RPMI8226 (cell line): Measurements from ENCODE around the gene ACOX2.

Experiments
- DNase-seq: peaks from one replicate; pipeline ENCODE4 v3.0.0-alpha.2; 2015

ACOX2 gene

DNA sequence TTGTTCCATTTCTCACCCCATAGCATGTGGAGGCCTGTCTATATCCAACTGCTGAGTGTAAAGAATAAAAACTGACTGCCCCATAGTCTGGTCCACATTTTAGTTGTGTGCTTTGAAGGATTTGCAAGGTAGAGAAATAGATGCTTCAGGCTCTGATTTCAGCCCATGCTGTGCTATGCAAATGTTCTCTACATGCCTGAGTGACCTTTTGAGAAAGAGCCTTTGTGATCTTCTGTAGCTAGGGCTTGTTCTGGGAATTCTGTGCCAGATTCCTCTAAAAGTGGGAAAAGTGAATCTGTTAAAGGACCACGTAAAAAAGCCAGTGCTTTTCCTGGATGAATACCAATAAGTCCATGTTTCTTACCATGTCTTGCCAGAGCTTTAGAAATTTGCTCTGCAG is 39.9 kb downstream of the ACOX2 start:
- no peak for DNase-seq

DNA sequence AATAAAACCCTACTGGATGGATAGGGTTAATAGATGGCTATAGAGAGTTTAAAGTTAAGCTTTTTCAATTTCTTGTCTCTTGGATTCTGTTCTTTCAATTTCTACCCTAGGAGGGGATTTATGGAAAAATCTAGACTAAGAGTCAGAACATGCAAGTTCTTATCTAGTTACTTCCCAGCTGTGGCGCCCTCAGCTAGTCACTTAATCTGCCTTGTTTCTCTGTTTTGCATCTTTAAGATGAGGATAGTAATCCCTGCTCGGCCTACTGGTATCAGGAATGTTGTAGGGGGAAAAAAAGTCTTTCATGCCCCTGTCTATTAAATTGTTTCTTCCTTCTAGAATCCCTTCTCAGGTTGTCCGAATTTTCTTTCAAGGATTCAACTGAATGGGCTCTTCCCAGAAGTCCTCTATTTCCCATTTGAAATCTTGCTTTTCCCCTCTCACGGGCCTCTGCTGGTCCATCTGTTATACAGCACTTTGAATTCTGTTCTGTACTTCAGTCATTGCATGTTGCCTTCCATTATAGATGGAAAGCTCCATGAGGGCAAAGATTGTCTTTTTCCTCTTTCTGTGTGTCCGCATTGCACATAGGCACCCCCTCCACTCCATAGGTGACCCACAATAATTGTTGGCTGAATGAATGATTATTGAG is 40.7 kb downstream of the ACOX2 start:
- DNase-seq, result no peak

DNA sequence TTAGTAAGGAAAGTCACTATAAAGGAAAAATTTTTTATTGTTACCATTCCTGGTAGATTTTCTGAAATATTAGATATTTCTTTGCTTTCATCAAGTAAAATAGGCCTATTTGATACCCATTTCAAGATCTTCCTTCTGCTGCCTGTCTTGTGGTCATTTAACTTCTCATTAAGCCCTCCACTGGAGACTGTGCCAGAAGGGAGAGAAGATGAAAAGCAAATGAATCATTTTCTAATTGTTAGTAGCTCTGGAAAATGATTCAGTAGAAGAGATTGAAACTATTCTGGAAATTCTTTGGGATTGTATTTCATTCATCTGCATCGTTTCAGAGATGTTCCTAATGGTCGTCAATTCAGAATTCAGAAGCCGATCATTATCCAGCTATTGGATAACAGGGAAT is 41.9 kb downstream of the ACOX2 start:
- DNase-seq, result no peak

DNA sequence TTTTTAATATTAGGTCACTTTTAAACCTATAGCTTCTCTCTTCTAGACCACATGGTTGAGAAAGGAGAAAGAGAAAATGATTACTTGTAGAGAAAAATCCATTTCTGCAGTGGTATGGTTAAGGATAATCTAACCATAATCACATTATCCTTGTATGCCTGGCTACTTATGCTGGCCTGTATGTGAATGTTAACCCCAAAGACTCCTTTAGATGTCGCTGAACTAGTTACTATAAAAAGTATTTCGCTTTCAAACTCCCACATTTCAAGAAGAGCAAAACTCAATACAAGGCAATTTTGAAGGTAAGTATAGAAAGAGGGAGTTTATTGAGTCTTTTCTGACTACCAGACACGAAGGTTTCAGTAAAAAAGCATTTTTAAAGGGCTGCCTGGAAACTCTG is 42.9 kb downstream of the ACOX2 start:
- DNase-seq, result no peak

DNA sequence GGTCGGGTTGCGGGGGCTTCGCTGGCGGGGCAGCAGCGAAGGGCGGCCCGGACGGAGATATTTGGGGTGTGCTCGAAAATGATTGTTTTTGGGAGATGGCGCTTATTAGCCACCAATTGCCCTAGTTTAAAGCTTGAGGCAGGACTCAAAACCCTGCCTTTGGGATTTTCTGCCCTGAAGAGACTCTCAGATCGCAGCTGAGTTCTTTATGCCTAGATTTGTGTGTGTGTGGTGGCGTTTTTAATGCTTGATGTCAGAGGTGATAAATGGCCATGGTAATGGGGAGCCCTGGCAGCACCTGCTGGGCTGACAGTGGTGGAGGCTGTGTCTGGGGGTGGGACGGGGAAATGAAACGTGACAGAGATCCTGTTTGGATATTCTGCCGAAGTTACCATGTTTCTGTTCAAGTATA is 44.5 kb downstream of the ACOX2 start:
- DNase-seq, result peak; percentile 50

DNA sequence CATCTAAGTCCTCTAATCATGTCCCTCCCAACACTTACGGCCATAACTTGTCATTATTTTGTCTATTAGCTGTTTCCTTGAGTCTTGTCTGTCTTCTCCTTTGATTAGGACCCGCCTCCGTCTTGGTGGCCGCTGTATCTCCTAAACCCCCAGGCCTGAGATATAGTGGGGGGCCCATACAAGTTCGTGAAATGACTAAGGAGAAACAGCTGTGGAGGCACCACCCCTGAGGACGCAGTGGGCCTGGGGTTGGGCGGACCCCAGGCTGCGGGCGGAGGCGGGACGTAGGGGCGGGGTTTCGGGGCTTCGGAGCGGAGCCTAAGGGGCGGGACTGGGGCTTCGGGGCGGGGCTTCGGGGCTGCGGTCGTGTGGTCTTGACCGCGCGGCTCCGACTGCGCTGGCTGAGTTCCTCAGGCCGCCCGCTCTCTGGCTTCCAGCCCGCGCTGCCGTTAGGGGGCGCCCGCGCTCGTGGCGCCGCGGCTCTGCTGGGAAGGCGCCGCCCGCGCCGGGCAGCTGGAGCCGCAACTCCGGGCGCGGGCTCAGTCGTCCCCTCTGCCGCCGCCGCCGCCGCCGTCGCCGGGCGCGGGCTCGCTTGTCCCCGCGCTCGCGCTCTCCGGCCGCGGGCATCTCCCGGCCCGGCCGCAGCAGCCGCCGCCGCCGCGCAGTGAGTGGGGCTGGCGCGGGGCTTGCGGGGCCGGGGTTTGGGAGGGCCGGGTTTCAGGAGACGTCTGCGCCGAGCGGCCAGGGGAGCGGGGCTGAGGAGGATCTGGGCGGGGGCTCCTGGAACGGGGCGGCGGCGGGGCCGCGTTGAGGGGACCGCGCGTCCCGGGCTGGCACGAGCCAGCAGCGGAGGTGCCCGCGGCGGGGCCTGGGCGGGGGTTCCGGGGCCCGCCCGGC is 45.2 kb downstream of the ACOX2 start, which contains the start of gene KCTD6:
Gene KCTD6 (plus strand): TSS at position 591 of the 897 bp plus-strand sequence. CDS start 6,660 bp downstream, outside the sequence.
- DNase-seq, result peak; percentile 94

DNA sequence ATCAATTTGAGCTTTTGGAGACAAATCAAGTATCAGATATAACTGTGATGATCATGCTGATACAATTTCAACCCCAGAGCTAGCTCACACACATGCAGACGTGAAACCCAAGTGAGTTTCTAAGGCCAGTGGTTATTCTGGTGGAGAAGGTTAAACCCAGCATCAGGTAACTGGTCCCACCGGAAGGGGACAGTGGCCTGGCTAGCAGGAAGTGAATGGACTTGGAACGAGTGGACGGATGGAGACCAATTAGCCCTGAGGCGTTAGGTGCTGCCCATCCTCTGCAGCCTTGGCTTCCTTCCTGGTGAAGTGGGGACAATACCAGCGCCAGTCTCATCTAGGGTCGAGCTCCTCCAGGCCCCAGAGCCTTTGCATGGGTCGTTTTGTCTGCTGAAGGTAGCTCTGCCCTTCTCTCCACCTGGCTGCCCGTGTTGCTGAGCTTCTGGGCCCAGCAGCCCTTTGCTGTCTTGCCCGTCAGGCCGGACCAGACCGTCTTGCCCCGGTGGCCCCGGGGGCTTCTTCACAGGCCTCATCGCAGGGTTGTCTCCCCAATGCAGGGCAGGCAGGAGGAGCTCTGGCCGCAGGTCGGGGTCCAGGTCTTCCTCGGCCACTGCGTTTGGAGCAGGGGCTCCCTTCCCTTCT is 46.0 kb downstream of the ACOX2 start:
- no peak for DNase-seq

DNA sequence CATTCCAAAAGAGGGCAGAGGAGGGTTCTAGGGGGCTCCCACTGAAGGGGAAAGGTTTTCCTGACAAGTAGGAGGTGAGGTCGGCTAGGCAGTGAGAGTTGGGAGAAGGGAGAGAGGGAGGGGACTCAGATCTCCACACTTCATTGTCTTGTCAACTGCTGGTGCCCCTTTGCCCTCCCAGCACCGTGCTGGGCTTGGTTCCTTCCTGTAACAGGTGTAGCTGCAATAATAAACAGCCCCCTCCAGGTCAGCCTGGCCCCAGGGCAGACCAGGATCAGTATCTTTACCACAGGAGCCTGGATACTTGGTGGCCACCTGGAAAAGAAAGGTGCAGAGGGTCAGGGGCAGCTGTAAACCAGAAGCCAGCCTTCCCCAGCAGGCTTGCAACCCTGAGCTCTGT is 48.0 kb downstream of the ACOX2 start:
- DNase-seq, result no peak

DNA sequence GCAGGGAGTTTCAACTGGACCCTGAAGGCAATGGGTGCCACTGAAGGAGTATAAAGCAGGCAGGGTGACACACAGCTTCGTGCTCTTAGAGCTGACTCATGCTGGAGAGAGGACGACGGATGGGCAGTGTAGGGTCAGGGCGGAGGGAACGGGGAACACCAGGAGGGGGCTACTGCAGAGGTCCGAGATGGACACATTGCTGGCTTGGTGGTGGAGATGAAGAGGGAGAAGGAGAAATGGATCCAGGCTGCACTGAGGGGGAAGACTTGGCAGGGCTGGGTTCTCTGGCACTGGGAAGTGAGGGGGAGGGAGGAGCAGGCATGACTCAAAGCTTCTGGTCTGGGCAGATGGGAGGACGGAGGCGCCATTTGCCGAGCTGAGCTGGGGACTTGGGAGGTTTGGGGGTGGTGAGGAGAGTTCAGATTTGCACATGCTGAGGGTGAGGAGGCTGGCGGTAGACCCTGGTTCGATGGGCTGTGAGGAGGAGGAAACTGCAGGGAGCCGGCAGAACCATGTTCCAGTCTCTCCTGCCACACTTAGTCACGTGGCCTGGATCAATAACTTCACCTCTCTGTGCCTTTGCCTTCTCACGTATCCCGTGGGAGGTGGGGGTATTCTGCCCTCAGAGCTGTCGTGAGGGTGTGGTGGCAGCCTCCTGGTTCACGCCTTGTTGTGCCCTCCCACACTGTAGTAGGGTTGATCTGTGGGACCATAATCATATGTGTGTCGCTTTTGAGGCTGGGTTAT is 49.7 kb downstream of the ACOX2 start:
- no peak for DNase-seq

DNA sequence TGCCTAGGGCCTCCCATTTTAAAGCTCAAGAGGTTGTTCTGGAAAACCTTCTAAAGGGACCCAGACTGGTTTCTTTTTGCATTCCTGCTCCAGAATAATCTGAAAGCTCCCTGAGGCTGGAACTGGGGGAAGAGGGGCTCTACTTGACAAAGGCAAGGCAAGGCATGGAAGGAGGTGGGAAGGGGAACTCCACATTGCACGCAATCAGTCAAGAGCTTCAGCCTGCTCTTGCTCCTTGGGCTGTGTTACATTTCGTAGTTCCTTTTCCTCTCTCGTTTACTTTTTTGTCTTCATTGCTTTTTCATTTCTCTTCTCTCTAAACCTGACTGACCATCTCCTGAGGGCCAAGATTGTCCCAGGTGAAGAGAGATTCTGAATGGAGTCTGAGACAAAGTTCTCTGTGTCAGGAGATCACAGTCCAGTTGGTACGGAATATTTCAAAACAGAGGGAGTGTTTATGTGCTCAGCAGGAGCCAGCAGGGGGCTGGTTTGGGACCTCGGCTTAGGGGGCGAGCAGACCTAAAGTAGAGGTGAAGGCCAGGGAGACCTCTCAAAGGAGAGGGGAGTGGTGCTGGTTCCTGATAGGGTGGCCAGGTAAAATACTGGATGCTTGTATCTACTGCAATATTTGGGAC is 51.1 kb downstream of the ACOX2 start:
- DNase-seq, result no peak

DNA sequence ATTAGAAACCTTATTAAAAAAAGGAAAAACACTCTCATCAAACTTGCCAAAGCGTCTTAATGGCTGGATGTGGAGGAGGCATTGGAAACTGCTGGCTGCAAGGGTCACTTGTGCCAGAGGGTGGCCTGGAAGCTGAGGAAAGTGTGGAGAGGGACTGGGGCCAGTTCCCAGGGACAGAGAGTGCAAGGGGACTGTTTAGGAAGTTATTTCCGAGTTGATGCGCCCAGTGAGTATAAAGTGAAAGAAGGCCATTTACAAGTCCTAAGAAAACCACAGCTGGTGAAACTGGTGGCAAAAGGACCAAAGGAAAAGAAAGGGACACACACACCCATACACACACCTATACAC is 52.3 kb downstream of the ACOX2 start:
- no peak for DNase-seq

DNA sequence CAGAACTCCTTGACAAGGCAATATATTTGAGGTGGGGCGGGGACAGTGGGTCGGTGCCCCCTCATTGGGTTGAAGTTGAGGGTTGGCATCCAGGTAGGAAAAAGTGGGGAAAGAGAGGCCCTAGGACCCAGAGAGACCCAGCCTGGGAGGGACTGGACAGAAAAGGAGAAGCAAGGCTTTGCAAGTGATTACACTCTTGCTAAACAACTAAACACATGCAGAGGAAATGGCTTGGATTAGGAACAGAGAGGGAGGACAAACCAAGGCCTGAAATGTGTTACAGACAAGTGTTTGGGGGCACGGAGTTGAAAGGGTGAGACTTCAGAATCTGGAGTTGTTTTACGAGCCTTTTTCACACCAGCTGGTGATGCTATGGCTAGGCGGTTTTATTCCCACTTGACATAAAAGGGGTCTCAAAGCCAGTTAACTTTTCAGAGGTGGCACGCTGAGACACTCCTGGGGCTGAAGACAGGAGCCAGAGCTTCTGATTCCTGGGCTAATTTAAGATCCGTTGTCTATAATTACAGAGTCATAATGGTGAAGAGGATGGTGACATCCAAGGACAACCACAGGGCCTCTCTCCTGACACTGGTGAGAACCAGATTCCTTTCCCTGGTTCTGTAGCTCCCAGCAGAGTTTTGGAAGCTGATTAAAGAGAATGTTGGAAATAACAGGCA is 52.8 kb downstream of the ACOX2 start:
- DNase-seq, result no peak

DNA sequence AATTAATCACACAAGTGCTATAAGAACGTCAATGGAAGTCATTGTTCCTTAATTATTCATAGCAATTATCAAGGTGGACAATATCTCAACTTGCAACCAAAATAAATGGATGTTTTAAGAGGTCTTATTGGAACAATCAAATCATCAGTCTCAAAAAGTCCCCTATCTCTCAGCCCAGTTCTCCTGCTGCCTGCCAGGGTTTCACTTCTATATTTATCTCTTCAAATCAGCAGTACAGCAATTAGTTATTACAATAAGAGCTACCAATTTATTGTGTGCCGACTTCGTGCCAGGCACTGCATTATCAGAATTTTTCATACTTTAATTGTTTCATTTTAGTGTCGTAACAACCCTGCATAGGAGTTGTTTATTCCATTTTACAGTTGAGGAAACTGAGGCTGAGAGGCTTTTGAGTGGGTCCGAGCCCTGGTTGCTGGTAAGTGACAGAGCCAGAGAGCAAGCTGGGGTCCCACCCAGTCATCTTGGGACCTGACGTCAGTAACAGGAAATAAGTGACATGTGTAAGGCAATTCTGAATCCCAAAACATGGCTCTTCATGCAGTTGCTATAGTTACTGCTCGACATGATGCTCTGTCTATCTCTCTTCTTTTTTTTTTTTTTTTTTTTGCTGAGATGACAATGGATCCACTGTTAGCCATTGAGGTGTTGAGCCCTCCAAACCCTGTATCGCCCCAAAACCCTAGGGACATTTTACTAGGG is 53.9 kb downstream of the ACOX2 start:
- no peak for DNase-seq

DNA sequence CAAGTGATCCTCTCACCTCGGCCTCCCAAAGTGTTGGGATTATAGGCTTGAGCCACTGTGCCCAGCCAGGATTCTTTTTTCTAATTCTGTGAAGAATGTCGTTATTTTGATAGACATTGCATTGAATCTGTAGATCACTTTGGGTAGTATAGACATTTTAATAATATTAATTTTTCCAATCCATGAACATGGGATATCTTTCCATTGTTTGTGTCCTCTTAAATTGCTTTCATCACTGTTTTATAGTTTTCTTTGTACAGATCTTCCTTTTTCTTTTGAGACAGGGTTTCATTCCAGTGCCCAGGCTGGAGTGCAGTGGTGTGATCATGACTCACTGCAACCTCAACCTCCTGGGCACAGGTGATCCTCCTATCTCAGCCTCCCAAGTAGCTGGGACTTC is 56.7 kb downstream of the ACOX2 start:
- DNase-seq, result no peak

DNA sequence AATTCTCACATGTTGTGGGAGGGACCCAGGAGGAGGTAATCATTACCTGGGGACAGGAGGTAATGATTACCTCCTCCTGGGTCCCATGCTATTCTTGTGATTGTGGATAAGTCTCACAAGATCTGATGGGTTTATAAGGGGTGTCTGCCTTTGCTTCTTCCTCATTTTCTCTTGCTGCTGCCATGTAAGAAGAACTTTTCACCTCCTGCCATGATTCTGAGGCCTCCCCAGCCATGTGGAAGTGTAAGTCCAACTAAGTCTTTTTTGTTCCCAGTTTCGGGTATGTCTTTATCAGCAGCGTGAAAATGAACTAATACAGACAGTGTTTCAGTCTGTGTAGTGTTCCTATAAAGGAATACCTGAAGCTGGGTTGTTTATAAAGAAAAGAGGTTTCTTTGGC is 58.2 kb downstream of the ACOX2 start:
- no peak for DNase-seq

DNA sequence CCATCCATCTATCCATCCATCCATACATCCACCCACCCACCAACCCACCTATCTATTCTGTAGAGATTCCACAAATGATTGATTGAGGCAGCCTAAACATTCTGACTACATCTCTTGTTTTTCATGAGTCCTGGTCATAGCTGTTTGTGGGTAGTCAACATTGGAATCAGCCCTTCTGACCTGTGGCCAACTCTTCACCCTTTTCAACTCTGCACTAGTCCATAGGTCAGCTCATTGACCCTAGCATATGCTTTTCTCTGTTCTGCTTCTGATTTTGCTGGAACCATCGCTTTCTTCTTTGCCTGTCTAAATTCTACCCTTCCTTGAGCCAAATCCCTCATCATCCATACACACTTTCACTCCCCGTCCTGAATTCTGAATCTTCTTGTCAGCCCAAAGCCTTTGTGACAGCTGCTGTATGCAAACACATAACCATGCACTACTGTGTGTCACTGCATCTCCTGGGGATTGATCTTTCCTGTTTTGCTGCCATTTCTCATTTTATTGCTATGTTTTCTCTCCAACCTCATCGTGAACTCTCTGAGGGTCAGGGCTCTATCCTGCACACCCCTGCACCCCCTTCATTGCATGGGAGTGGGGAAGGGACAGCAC is 61.9 kb downstream of the ACOX2 start:
- DNase-seq, result no peak

DNA sequence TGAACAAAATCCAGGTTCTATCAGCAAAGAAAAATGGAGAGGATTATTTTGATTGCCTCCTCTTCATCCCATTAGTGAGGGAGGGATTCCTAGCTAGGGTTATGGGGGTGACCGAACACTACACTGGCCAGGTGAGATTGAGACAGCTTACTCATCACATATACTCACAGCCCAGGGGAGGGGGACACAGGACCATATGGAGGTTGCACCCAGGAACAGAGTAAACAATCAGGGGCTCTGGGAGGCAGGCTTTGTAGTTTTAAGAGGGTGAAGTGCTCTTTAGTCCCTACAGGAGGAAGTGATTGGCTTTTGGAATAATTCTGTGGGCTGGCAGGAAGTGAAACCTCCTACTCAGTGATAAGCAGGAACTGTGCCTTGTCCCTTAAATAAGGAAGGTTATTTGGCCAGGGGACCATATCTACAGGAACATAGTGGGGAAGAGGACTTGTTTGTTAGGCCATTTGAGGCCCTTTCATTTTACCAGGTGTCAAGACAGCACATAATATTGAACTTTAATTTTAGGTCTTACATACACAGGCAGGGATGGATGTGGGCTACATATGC is 62.6 kb downstream of the ACOX2 start:
- peak; percentile 20 for DNase-seq

DNA sequence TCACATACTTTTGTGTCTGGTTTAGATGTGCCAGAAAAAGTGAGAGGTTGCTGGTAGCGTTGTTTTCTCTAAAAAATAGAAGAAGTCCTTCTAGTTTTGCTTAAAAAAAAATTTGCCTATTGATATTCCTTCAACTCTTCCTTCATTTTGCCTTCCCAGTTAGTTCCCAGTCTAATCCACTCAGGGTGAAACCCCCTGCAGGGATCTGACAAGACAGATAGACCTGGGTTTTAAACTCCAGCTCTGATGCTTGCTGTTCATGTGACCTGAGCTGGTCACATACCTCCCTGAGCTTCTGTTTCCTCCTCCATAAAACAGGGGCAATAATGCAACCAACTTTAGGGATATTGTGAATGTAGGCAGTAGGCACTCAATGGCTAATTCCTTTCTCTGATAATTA is 63.7 kb downstream of the ACOX2 start:
- no peak for DNase-seq

DNA sequence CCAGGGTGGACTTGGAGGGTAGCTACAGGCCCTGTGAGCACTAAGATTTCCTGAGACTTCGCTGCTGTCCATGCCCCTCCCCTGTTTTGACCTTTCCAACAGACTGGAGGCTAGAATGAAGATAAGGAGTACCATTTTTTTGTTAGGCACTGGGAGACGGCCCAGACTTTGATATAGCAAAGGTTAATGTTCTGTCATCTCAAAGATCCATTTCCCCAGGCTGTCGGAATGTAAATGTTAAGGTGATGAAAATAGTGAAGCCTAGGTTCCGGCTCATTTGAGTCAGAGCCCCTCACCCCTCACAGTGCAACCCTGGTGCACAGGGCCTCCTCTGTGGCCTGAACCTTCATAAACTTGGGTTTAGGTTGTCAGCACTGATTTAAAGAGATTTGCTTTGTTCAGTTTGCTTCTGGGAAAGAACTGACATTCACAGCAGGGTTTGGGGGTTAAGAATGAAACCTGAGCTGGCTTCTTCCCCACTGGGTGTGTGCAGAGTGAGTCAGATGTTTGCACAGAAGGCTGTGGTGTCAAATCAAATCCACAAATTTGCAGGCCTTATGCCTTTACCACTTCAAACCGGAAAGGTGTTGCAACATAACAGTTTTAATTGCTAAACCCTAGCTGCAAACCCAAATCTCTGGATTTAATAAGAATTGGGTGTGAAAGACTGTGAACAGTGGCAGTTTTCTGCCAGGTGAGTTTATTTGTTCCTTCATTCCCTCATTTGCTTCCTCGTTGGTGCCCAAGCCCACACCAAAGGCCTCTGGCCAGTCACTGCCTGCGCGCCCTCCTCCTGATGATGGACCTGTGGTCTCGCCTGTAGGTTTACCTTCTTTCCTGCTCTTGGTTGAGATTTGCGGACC is 65.7 kb downstream of the ACOX2 start:
- peak; percentile 58 for DNase-seq
